Dedifferentiated amniotic fluid mesenchymal stem cell (primary cell): Measurements from ENCODE around the gene TYW1.
A peak's percentile ranks its signal among the peaks of the same experiment; 100 is the strongest.
"Not testable (repeated sequence)": the region's sequence is repeated elsewhere in the genome, so short reads cannot be mapped to it uniquely, and the experiment has no call there.

ENCODE experiments used
- DNase-seq: peaks from one replicate; pipeline ENCODE4 v3.0.0-alpha.2; 2016; ENCODE audit errors: extremely low spot score

TYW1 gene

DNA sequence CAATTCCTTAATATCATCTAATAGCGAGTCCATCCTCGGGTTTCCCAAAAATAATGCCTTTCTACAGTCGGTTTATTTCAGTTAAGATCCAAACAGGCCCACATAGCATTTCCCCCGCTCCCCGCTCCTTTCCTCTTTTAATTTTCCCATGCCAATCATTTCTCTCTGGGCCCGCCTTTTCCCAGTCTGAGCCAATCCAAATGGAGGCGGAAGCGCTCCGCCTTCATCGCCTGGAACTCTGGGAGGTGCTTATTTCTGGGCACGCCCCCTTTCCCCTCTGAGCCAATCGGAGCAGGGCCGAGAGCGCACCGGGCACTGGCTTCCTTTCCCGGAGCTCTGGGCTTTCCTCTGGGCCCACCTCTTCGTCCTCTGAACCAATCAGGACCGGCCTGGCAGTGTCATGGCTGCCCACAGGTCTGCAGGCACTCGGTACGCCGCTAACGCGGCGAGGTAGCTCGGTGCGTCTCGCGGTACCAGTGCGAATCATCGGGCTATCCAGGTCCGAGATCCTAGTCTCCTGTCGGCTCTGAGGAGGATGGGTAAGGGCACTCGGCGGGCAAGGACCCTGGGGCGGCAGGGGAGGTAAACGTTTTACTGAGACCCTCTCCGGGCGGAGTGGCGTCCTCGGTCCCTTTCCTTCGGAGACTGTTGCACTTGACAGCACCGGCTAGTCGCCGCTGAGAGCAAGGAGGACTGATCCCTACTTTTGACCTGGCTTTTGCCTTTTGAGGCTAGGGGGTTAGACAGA is at the start of gene TYW1:
Gene TYW1 (plus strand): TSS at position 390 of the 748 bp plus-strand sequence. CDS start 146 bp downstream, at position 536.
- peak; percentile 98 for DNase-seq

DNA sequence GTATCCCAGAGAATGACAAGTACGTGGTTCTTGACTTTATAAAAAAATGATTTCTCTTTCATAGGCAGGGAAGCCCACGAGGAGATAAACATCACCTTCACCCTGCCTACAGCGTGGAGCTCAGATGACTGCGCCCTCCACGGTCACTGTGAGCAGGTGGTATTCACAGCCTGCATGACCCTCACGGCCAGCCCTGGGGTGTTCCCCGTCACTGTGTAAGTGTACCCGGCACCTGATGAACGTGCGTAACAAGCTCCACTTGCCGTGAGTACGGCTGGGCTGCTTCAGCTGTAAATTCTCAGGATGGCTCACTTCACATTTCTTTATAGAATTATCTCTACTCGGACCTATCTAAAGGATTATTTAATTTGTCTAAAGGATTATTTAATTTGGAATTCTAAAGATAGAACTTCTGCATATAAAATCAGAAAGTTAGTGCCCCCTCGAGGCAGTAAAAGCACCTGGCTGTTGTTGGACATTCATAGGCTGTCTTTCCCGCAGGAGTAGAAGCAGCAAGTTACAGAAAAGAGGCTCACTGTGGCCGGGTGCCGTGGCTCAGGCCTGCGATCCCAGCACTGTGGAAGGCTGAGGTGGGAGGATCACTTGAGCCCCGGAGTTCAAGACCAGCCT is 48.0 kb upstream of the TYW1 start:
- no peak for DNase-seq

DNA sequence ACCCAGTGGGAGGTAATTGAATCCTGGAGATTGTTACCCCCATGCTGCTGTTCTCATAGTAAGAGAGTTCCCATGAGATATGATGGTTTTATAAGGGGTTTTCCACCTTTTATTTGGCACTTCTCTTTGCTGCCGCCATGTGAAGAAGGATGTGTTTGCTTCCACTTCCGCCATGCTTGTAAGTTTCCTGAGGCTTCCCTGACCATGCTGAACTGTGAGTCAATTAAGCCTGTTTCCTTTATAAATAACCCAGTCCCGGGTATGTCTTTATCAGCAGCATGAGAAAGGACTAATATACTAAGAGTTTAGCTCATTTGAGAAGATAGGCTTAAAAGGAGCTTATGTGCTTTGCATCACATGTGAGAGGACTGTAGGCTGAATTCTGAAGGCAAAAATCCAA is 46.3 kb upstream of the TYW1 start:
- no peak for DNase-seq

GRCh38 chr7:66950763-66951162 is 45.9 kb upstream of the TYW1 start:
- DNase-seq, result no peak

DNA sequence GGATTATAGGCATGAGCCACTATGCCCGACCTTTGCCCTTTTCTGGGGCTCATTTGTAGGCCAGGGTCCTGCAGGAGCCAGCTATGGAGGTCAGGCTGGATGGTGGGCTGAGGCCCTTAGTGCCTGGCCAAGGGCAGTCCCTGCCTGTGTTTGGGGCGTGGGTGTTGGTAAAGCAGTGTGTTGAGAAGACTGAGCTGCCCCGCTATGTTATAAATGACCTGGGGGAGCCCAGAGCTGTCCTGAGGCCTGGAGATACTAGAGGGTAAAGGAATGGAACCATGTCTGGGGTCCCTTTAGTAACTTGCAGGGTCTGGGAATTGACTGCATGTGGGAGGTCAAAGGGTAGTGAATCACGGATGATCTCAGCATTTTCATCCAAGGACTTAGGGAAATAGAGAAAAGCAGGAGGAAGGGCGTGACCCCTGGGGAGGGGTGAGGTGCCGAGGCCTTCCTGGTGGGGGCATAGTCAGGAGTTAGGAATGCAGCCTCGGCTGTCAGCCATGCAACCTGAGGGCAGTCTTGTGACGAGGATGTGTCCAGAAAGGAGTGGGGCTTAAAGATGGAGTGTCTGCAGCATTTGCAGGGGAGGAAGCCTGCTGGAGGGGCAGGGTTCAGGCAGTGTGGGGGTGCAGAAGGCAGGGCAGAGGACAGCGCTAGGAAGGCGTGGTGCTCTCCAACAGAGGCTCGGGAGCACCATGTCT is 44.1 kb upstream of the TYW1 start:
- no peak for DNase-seq

GRCh38 chr7:66953044-66953427 is 43.6 kb upstream of the TYW1 start:
- DNase-seq, result no peak

DNA sequence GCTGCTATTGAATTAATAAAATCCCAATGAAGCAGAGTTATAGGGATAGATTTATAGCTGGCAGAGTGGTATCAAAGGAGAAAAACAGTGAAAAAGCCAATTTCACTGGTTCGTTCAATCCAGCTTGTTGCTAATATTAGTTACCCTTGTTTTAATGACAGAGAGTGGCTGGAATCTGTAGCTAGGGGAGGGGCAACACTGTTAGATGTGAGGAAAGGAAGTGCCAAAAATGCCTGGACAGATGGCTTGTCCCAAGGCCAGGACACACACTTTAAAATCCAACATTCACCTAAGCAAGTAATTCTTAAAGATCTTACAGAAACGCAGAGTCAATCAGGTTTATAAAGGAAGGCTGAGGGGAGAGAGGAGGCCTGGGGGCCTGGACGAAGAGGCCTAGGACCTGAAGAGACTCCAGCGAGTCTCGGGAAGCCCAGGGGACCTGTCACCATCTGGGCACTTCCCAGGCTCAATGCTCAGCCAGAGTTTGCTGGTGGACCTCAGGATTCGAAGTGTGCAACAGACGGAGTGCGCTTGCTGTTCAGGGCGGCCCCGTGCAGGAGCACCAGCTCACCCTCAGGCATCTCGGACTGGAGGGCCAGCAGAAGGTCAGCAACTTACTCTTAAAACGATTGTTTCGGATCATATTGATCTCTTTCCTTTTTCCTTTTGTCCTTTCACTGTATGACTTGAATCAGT is 38.9 kb upstream of the TYW1 start:
- DNase-seq, result no peak

GRCh38 chr7:66958538-66959350 is 37.9 kb upstream of the TYW1 start:
- DNase-seq, result no peak

DNA sequence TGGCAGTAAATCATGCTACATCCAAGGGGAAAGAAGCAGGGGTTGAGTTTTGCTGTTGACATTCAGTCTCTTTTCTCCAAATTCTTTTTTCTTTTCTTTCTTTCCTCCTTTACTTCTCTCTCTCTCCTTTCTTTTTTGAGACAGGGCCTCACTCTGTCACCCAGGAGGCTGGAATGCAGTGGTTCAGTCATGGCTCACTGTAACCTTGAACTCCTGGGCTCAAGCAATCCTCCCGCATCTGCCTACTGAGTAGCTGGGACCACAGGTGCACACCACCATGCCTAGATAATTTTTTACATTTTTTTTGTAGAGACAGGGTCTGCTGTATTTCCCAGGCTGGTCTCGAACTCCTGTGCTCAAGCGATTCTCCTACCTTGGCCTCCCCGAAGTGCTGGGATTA is 36.4 kb upstream of the TYW1 start:
- DNase-seq, result no peak

DNA sequence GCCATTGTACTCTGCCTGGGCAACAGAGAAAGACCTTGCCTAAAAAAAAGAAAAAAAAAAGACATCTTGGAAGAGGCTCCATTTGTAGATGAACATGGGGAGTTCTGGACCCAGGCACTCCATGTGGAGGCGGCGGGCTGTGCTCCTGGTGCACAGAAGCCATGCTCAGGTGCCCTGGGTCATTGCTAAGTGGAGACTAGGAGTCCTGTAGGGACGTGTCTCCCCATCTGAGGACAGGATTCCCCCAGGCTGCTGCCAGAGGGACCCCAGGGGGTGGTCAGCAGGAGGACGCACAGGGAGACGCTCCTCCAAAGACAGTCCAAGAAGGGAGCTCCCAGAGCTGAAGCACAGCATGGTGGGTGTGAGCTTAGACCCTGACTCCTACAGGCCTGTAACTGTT is 35.5 kb upstream of the TYW1 start:
- DNase-seq, result no peak

- DNase-seq, result no peak
Observed at GRCh38 chr7:66964411-66964810, 32.2 kb upstream of the TYW1 start.

DNA sequence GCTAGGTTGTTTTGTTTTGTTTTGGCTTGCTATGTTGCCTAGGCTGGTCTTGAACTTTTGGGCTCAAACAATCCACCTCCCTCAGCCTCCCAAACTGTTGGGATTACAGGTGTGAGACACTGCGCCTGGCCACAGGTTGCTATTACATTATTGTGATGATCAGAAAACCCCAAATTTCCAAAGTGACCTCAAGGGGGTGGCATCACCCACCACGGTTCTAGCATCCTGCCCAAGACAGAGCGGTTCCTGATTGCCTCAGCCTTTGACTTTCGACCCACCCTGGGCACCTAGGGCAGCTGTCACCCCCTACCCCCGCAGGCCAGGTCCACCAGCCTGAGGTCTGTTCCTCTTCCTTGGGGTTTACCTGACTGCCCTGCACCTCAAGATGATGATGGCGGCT is 29.6 kb upstream of the TYW1 start:
- DNase-seq, result no peak

GRCh38 chr7:66969001-66969400 is 27.6 kb upstream of the TYW1 start:
- not testable (repeated sequence) for DNase-seq

- no peak for DNase-seq
Observed at GRCh38 chr7:66970310-66970709, 26.3 kb upstream of the TYW1 start.

DNA sequence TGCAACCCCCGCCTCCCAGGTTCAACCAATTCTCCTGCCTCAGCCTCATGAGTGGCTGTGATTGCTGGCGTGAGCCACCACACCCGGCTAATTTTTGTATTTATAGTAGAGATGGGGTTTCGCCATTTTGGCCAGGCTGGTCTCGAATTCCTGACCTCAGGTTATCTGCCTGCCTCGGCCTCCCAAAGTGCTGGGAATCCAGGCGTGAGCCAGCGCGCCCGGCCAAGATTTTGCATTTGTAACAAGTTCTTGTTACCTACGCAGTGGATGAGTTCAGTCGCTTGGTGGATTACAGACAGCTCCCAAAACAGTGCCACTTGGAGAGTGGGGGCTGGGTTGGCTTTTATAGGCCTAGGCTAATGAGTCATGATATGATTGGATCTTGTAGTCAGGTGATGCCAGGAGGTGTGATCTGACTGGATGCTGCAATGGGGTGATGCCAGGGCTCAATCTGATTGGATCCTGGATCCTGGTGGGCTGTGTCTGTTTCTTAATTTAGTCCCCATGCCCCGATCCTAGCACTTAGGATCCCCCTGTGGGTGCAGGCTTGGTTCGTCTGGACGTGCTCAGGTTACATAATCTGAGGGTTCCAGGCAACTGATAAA is 21.5 kb upstream of the TYW1 start:
- no peak for DNase-seq

DNA sequence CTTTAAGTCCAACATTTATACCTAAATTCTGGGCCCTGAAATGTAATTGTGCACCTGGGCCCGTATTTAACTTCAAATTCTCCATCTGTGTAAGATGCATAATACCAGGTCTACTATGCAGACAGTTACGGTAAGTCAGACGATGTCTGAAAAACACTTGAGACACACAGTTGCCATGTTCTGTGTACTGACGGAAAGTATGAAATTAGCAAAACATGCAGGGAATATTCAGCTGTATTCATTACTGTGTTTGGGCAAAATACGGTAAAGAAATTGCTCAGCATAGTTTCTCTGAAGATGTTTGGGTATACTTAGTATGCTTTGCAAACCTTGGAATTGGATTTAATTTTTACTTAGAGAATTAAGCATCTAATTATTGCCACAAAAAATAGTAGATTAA is 18.3 kb upstream of the TYW1 start:
- not testable (repeated sequence) for DNase-seq

- not testable (repeated sequence) for DNase-seq
Observed at GRCh38 chr7:66979013-66979412, 17.6 kb upstream of the TYW1 start.

DNA sequence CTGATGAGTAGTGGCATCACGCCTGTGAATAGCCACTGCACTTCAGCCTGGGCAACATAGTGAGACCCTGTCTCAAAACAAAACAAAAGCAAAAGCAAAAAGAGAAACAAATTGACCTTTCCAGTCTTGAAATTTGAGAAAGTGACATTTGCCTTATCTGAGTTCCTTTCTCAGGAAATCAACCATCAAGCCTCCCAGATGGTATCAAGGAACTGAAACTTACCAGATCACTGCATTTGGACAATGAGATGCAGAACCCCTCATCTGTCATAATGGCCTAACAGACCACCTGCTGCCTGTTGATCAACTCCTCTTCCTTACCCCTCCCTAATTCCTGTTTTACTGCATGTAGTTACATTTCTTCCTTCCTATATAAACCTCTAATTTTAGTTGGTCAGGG is 16.3 kb upstream of the TYW1 start:
- not testable (repeated sequence) for DNase-seq

GRCh38 chr7:66989552-66989951 is 7.1 kb upstream of the TYW1 start:
- not testable (repeated sequence) for DNase-seq

DNA sequence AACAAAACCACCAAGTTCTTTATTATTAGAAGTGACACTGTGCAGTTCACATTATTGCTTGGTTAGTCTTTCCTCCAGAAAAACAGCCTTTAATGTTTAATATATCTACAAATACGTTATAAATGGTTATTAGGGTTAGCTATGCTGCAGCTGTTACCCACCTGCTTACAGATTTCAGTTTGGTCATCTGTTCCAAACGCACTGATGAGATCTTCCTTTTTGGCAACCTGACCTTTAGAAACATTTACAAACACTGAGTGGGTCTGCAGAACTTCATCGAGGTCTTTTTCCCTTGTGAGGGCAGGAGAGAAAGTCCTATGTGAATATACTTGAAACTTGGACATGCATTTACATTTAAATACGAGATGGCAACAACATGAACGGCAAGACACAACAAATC is 2.6 kb upstream of the TYW1 start:
- DNase-seq, result not testable (repeated sequence)

DNA sequence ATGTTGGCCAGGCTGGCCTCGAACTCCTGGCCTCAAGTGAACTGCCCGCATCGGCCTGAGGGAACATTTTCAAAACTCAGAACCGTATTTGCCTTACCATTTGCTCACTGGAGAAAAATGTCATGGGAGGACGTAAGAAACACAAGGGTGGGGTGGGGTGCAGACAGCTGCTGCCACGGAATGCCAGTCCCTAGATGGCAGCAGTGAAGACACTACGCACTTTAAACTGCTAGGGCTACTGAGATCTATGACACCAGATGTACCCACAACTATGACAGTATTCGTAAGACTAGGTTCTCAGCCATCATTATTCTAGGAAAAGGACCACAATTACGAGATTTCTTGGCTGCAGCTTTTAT is 2.0 kb upstream of the TYW1 start:
- DNase-seq, result peak; percentile 90
